Spleen (tissue), 7 donors: Measurements from ENCODE around the gene CHD3.

Source experiments
- CTCF ChIP-seq, 11 experiments: fragments of 200-600 bp in 7 of 11; fragments of 450-650 bp in 4 of 11; sonication (generic) in 4 of 11; IDR thresholded peaks in 8 of 11; conservative IDR thresholded peaks in 3 of 11; 1 replicate in 7 of 11; 2 replicates in 4 of 11; pipeline versions ENCODE4 v1.4.0 to v1.8.0; 2016 to 2021; ENCODE audit warnings: antibody characterized with exemption in 11 of 11, inconsistent platforms in 4 of 11, mild to moderate bottlenecking in 1 of 11
- POLR2AphosphoS5 ChIP-seq, 3 donors: sonication (generic); formaldehyde crosslinking; IDR thresholded peaks; one replicate each; pipeline ENCODE4 v1.5.1; 2017; ENCODE audit warnings: antibody characterized with exemption in 3 of 3
- donor health status: DM: no; HTN: no; CAD: no; lungs with moderate emphysema.
- donor health status: DM: no; HTN: no; CAD: no.
- donor health status: DM: no; HTN: no; CAD: no.

GRCh38 chr17:7867881-7868329 lies 20.7 kb upstream of the CHD3 start:
- TF ChIP-seq CTCF (IDR thresholded peaks at IDR 0.05 in 8 of 11, conservative IDR thresholded peaks at IDR 0.05 in 3 of 11): no peak
- no peak for TF ChIP-seq POLR2AphosphoS5 (IDR thresholded peaks at IDR 0.05)
